GM12891 (cell line): ENCODE data around the gene SMYD3.
A peak's percentile ranks its signal among the peaks of the same experiment; 100 is the strongest.
"Not testable (repeated sequence)": the region's sequence is repeated elsewhere in the genome, so short reads cannot be mapped to it uniquely, and the experiment has no call there.

Experiments
- DNase-seq: peaks from one replicate; pipeline ENCODE4 v3.0.0; 2011; ENCODE audit warnings: low spot score; ENCODE audit not compliant: insufficient read length
- FAIRE-seq: peaks from 2 replicates; lab custom pipeline; 2011; peaks lifted over from hg19 to GRCh38; lab: Jason Lieb, UNC
- PAX5 ChIP-seq: IDR thresholded peaks from 2 replicates; pipeline ENCODE4 v1.6.1; 2011; ENCODE audit warnings: low read length, moderate library complexity, mild to moderate bottlenecking; ENCODE audit not compliant: insufficient read depth, severe bottlenecking
- POLR2A ChIP-seq: IDR thresholded peaks from 2 replicates; pipeline ENCODE4 v1.6.1; 2011; ENCODE audit warnings: low read depth, low read length, control low read depth
- POLR2AphosphoS5 ChIP-seq: IDR thresholded peaks from 2 replicates; pipeline ENCODE4 v1.6.1; 2011; ENCODE audit warnings: low read depth, low read length, control low read depth
- POU2F2 ChIP-seq: IDR thresholded peaks from 2 replicates; pipeline ENCODE4 v1.6.1; 2011; ENCODE audit warnings: low read depth, mild to moderate bottlenecking, control low read depth, low read length, moderate library complexity
- SPI1 ChIP-seq: IDR thresholded peaks from 2 replicates; pipeline ENCODE4 v1.6.1; 2011; ENCODE audit warnings: low read depth, low read length, control low read depth
- TAF1 ChIP-seq: IDR thresholded peaks from 2 replicates; pipeline ENCODE4 v1.6.1; 2011; ENCODE audit warnings: low read depth, low read length, control low read depth

SMYD3 gene

GRCh38 chr1:245779797-245780755, 727.0 kb downstream of the SMYD3 start:
- FAIRE-seq (peak; percentile 60), DNase-seq (no peak)
- TF ChIP-seq POLR2A: no peak
- no peak for TF ChIP-seq SPI1
- no peak for TF ChIP-seq PAX5

- DNase-seq (no peak), FAIRE-seq (no peak)
- TF ChIP-seq TAF1 (no peak), POU2F2 (no peak), POLR2AphosphoS5 (no peak), PAX5 (no peak), POLR2A (no peak), SPI1 (no peak)
Measured at GRCh38 chr1:245777752-245778151, 729.3 kb downstream of the SMYD3 start.

- FAIRE-seq: no peak
- no peak for DNase-seq
- TF ChIP-seq POU2F2 (no peak), POLR2AphosphoS5 (no peak), TAF1 (no peak), POLR2A (no peak), PAX5 (no peak), SPI1 (no peak)
Measured at GRCh38 chr1:245776694-245777332, 730.3 kb downstream of the SMYD3 start.

GRCh38 chr1:245776139-245776538, 730.9 kb downstream of the SMYD3 start:
- TF ChIP-seq TAF1 (no peak), POLR2AphosphoS5 (no peak), SPI1 (no peak), POLR2A (no peak), POU2F2 (no peak)
- DNase-seq (no peak), FAIRE-seq (no peak)

- DNase-seq, FAIRE-seq: not testable (repeated sequence)
Measured at GRCh38 chr1:245774931-245775330, 732.1 kb downstream of the SMYD3 start.

GRCh38 chr1:245774196-245774595, 732.9 kb downstream of the SMYD3 start:
- DNase-seq (no peak), FAIRE-seq (no peak)
- no peak for TF ChIP-seq TAF1
- TF ChIP-seq POLR2A: no peak
- TF ChIP-seq PAX5: no peak
- TF ChIP-seq POLR2AphosphoS5: no peak
- no peak for TF ChIP-seq POU2F2
- no peak for TF ChIP-seq SPI1

- FAIRE-seq: no peak
- no peak for DNase-seq
- TF ChIP-seq POLR2A: no peak
- no peak for TF ChIP-seq PAX5
- TF ChIP-seq POLR2AphosphoS5: no peak
- TF ChIP-seq POU2F2: no peak
- no peak for TF ChIP-seq SPI1
- no peak for TF ChIP-seq TAF1
Measured at GRCh38 chr1:245773344-245773743, 733.7 kb downstream of the SMYD3 start.

GRCh38 chr1:245772739-245773138, 734.3 kb downstream of the SMYD3 start:
- no peak for DNase-seq
- no peak for TF ChIP-seq TAF1
- no peak for TF ChIP-seq POU2F2
- no peak for TF ChIP-seq PAX5
- TF ChIP-seq POLR2AphosphoS5: no peak
- no peak for TF ChIP-seq POLR2A
- TF ChIP-seq SPI1: no peak

GRCh38 chr1:245772325-245772724, 734.8 kb downstream of the SMYD3 start:
- TF ChIP-seq TAF1 (no peak), POU2F2 (no peak), POLR2AphosphoS5 (no peak), PAX5 (no peak), POLR2A (no peak), SPI1 (no peak)
- FAIRE-seq (no peak), DNase-seq (no peak)

More at GRCh38 chr1:245772739-245773138, 734.3 kb downstream of the SMYD3 start:
- no peak for FAIRE-seq
